HEK293 (cell line): Measurements from ENCODE around the gene STAB2.

ENCODE experiments used
- CTCF ChIP-seq: fragments of 450-650 bp; formaldehyde crosslinking; IDR thresholded peaks from 2 replicates; pipeline ENCODE4 v1.5.1; 2016; ENCODE audit warnings: missing biosample characterization, missing genetic modification characterization
- MEIS1 ChIP-seq: sonication (generic); formaldehyde crosslinking; IDR thresholded peaks from 2 replicates; pipeline ENCODE4 v1.8.1; 2022; ENCODE audit warnings: missing genetic modification reagents, mild to moderate bottlenecking, borderline replicate concordance
- YY1 ChIP-seq: fragments of 450-650 bp; formaldehyde crosslinking; IDR thresholded peaks from 2 replicates; pipeline ENCODE4 v1.5.1; 2018; ENCODE audit warnings: missing biosample characterization, missing genetic modification characterization
- ZNF10 ChIP-seq: fragments of 450-650 bp; formaldehyde crosslinking; IDR thresholded peaks from 2 replicates; pipeline ENCODE4 v1.5.1; 2017; ENCODE audit warnings: missing biosample characterization, missing genetic modification characterization
- ZNF707 ChIP-seq: fragments of 450-650 bp; formaldehyde crosslinking; IDR thresholded peaks from 2 replicates; pipeline ENCODE4 v1.5.1; 2016; ENCODE audit warnings: missing biosample characterization, missing genetic modification characterization

- TF ChIP-seq ZNF10 (tag by site-specific recombination) (no peak), CTCF (tag by site-specific recombination) (no peak), YY1 (no peak), MEIS1 (CRISPR knock-in tag) (no peak), ZNF707 (no peak)
These were observed 86.9 kb downstream of the STAB2 start for GRCh38 chr12:103673891-103674375.
